Lung (tissue), 12 donors: ENCODE measurements around the gene SUGCT. TPM values are rescaled to one million over a fixed set of nuclear protein-coding genes. Genes with fewer than 3 reads are reported as not detected.

ENCODE experiments used
- ATAC-seq: fragments of 200-7000 bp; cut with Tn5 transposase; one replicate; pipeline ENCODE4 v1.9.1; 2020; ENCODE audit warnings: moderate number of reproducible peaks; ENCODE audit not compliant: insufficient read depth, low FRiP score
- DNase-seq, 3 donors: peaks; one replicate each; pipeline ENCODE4 v3.0.0-alpha.2; 2013 to 2017
- H3K27ac ChIP-seq, 2 donors: one replicate each; pipeline ENCODE4 v1.5.1; 2013; ENCODE audit warnings: mild to moderate bottlenecking in 2 of 2, moderate library complexity in 2 of 2, control low read depth in 1 of 2, inconsistent platforms in 1 of 2, low read depth in 1 of 2, low read length in 1 of 2
- H3K27me3 ChIP-seq, 3 donors: one replicate each; pipeline ENCODE4 v1.5.1; 2013; ENCODE audit warnings: low read length in 2 of 3; ENCODE audit not compliant: control insufficient read depth in 3 of 3, insufficient read depth in 3 of 3
- H3K36me3 ChIP-seq, 4 donors: one replicate each; pipeline ENCODE4 v1.5.1; 2013; ENCODE audit warnings: low read length in 4 of 4, mild to moderate bottlenecking in 1 of 4, moderate library complexity in 1 of 4; ENCODE audit not compliant: control insufficient read depth in 4 of 4, insufficient read depth in 4 of 4
- H3K4me1 ChIP-seq, 5 donors: one replicate each; pipeline ENCODE4 v1.5.1; 2013; ENCODE audit warnings: low read length in 5 of 5, mild to moderate bottlenecking in 2 of 5, moderate library complexity in 1 of 5; ENCODE audit not compliant: control insufficient read depth in 5 of 5, insufficient read depth in 5 of 5
- H3K4me3 ChIP-seq: one replicate; pipeline ENCODE4 v1.5.1; 2013; ENCODE audit warnings: mild to moderate bottlenecking, control low read depth, moderate library complexity
- H3K9ac ChIP-seq, 2 donors: one replicate each; pipeline ENCODE4 v1.5.1; 2013; ENCODE audit warnings: low read length in 2 of 2, control low read depth in 1 of 2; ENCODE audit not compliant: insufficient read depth in 1 of 2
- H3K9me3 ChIP-seq, 4 donors: one replicate each; pipeline ENCODE4 v1.5.1; 2013; ENCODE audit warnings: low read length in 3 of 4, mild to moderate bottlenecking in 1 of 4, moderate library complexity in 1 of 4; ENCODE audit not compliant: control insufficient read depth in 4 of 4, insufficient read depth in 3 of 4
- WGBS, 2 donors: extraction: QIAGEN DNeasy Blood & Tissue Kit; methylation state at CpG; one replicate each; pipeline ENCODE4 v1.1.7; 2013; 5-methylcytosine and 5-hydroxymethylcytosine counted together
- polyA plus RNA-seq, 2 donors: library from polyadenylated mRNA; stranded (reverse); fragments of 200-250 nt; gene quantifications; one replicate each; pipeline ENCODE4 v1.2.1, GENCODE V29; 2013
- total RNA-seq, 2 donors: library from RNA; depleted of rRNA in 1 of 2; stranded (reverse); fragments of >200 nt in 1 of 2; gene quantifications; one replicate each; pipeline ENCODE4 v1.2.1, GENCODE V29; 2014 to 2021
- TF ChIP-seq, protein P1 (sequence below): IDR thresholded peaks from 2 replicates; pipeline ENCODE4 v1.5.1; 2012; ENCODE audit warnings: mild to moderate bottlenecking; ENCODE audit errors: control extremely low read depth, extremely low read depth
- donor health status: control.
- donor health status: control.
- donor health status: Bipolar disorder and iron deficiency.
- donor health status: healthy.
- donor health status: DM: yes; HTN: yes; CAD: no.

Gene SUGCT
- total and polyA plus RNA-seq, 4 donors: 0.23 to 4.2 (median 1.8) TPM

DNA sequence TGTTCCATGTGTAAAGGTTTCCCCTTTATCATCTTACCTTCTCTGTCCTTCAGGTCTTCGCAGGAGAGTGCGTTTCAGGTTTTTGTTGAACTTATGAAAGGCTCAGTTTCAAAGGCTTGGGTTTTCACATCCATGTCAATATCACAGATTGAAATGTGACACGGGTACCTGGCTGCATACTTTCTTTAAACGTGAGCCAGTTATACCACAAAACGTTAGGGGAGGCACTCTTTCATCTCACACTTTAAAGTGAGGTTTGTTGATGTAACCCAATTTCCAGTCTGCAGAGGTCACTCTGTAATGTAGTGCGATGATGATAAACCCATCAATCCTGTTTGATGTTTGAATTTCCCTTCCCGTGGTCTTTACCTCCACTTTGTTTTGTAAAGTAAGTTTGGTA is 506.9 kb downstream of the SUGCT start:
- Histone ChIP-seq H3K4me1 (peaks cover 0 to 10% (median 0%) of the 10 kb centered on the region in 5 donors), H3K4me3 (no peak overlapping the region), H3K27ac (no peak overlapping the region), H3K27me3 (no peaks in the 10 kb centered on the region), H3K9ac (no peak overlapping the region), H3K36me3 (no peaks in the 10 kb centered on the region), H3K9me3 (no peaks in the 10 kb centered on the region)
- TF ChIP-seq, protein P1, sequence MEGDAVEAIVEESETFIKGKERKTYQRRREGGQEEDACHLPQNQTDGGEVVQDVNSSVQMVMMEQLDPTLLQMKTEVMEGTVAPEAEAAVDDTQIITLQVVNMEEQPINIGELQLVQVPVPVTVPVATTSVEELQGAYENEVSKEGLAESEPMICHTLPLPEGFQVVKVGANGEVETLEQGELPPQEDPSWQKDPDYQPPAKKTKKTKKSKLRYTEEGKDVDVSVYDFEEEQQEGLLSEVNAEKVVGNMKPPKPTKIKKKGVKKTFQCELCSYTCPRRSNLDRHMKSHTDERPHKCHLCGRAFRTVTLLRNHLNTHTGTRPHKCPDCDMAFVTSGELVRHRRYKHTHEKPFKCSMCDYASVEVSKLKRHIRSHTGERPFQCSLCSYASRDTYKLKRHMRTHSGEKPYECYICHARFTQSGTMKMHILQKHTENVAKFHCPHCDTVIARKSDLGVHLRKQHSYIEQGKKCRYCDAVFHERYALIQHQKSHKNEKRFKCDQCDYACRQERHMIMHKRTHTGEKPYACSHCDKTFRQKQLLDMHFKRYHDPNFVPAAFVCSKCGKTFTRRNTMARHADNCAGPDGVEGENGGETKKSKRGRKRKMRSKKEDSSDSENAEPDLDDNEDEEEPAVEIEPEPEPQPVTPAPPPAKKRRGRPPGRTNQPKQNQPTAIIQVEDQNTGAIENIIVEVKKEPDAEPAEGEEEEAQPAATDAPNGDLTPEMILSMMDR: no peak
- DNase-seq: no peak
- WGBS, 2 donors: 48 to 71% methylated on average over 7 of the region's 7 CpGs
- no peak for ATAC-seq

DNA sequence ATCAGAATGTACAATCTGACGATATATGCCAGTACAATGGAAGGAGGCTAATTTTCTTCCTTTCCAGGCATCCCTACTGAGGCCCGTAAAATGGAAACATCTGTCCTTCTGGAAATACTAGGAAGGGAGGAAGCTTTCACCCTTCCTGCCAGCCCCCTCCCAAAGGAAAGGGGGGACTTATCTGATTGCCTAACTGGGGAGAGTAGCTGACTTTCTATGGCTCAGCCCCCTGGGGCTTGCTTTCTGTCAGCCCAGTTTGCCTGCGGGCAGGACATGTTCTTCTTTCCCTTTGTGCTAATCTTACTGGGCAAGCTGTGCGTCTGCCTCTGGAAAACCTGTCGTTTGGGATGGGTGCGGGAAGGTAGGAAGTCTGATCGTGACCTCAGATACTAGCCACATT is 508.9 kb downstream of the SUGCT start:
- H3K36me3 ChIP-seq: no peaks in the 10 kb centered on the region
- no peak overlapping the region for H3K27ac ChIP-seq
- H3K27me3 ChIP-seq: no peaks in the 10 kb centered on the region
- TF ChIP-seq, protein P1: no peak
- no peaks in the 10 kb centered on the region for H3K9me3 ChIP-seq
- DNase-seq (no peak), ATAC-seq (no peak)
- no peak overlapping the region for H3K9ac ChIP-seq
- no peak overlapping the region for H3K4me3 ChIP-seq
- H3K4me1 ChIP-seq: peaks cover 0 to 10% (median 0%) of the 10 kb centered on the region in 5 donors
- WGBS, 2 donors: 79% methylated on average over 7 of the region's 7 CpGs

DNA sequence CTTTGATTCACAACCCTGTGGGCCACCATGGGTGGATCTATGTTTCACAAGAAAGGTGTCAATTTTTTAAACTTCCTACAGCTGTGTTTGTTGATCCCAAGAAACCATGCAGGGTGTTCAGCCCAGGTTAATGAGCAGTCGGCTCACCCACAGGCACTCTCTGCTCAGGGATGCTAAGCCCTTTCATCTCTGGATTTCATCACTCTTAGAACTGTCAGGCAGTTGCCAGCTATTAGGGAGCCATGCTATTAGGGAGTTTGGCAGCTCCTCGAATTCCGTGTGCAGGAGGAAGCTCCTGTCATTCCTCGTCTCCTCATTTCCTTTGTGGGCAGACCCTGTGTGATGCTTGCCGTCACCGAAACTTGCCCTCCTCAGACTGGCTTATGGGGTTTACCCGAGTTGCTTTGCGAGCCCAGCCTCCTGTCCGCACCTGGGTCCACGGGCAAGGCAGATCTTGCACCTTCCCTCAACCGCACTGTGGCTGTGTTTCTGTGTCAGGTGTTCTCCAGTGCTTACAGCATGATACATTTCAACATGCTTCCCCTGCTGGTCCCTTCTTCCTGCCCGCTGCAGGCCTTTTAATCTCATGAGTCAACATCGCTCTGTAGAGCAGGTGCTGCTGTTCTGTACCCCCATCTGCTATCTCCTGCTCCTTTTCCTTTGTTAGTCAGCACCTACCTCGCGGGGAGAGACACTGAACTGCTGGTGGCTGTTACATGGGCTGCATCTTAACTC is 509.8 kb downstream of the SUGCT start:
- H3K4me1 ChIP-seq: peaks cover 0 to 10% (median 0%) of the 10 kb centered on the region in 5 donors
- 25 to 57% methylated on average over 15 of the region's 15 CpGs for WGBS, 2 donors
- no peaks in the 10 kb centered on the region for H3K36me3 ChIP-seq
- H3K4me3 ChIP-seq: no peak overlapping the region
- DNase-seq (no peak), ATAC-seq (peak; percentile 56)
- H3K9ac ChIP-seq: no peak overlapping the region
- TF ChIP-seq, protein P1: no peak
- H3K27me3 ChIP-seq: no peaks in the 10 kb centered on the region
- no peak overlapping the region for H3K27ac ChIP-seq
- no peaks in the 10 kb centered on the region for H3K9me3 ChIP-seq
